Measurements from ENCODE around the gene DMAP1. TPM values are rescaled to one million over a fixed set of nuclear protein-coding genes. Genes with fewer than 3 reads are reported as not detected.

The DMAP1 gene
- total RNA-seq, 1 donor from 2014 or later: 11.4 TPM

GRCh38 chr1:44228218-44228617, 14.9 kb downstream of the DMAP1 start:
- DNase-seq (ENCODE audit: low read depth in 2 of 2): no peak

GRCh38 chr1:44229435-44230167, 16.3 kb downstream of the DMAP1 start:
- no peak for DNase-seq (ENCODE audit: low read depth in 2 of 2)

- no peak for DNase-seq (ENCODE audit: low read depth in 2 of 2)
Observed at GRCh38 chr1:44230796-44231195, 17.5 kb downstream of the DMAP1 start.

GRCh38 chr1:44233593-44233992, 20.3 kb downstream of the DMAP1 start:
- DNase-seq (ENCODE audit: low read depth in 2 of 2): no peak

- DNase-seq (ENCODE audit: low read depth in 2 of 2): no peak
Observed at GRCh38 chr1:44235808-44236207, 22.5 kb downstream of the DMAP1 start.

- DNase-seq (ENCODE audit: low read depth in 2 of 2): no peak
Observed at GRCh38 chr1:44236490-44237272, 23.4 kb downstream of the DMAP1 start.

GRCh38 chr1:44237721-44238457, 24.6 kb downstream of the DMAP1 start:
- DNase-seq (ENCODE audit: low read depth in 2 of 2): peak in 1 of 2 donors; percentile 39

GRCh38 chr1:44238660-44239059, 25.4 kb downstream of the DMAP1 start:
- no peak for DNase-seq (ENCODE audit: low read depth in 2 of 2)

- no peak for DNase-seq (ENCODE audit: low read depth in 2 of 2)
Observed at GRCh38 chr1:44239331-44239960, 26.2 kb downstream of the DMAP1 start.

- DNase-seq (ENCODE audit: low read depth in 2 of 2): no peak
Observed at GRCh38 chr1:44239961-44240371, 26.7 kb downstream of the DMAP1 start.

- DNase-seq (ENCODE audit: low read depth in 2 of 2): no peak
Observed at GRCh38 chr1:44240802-44241671, 27.8 kb downstream of the DMAP1 start.

GRCh38 chr1:44242746-44243145, 29.5 kb downstream of the DMAP1 start:
- no peak for DNase-seq (ENCODE audit: low read depth in 2 of 2)

GRCh38 chr1:44243782-44244495, 30.7 kb downstream of the DMAP1 start:
- DNase-seq (ENCODE audit: low read depth in 2 of 2): no peak

GRCh38 chr1:44244986-44245385, 31.7 kb downstream of the DMAP1 start:
- DNase-seq (ENCODE audit: low read depth in 2 of 2): no peak

- no peak for DNase-seq (ENCODE audit: low read depth in 2 of 2)
Observed at GRCh38 chr1:44246806-44247205, 33.5 kb downstream of the DMAP1 start.

GRCh38 chr1:44249543-44249942, 36.3 kb downstream of the DMAP1 start:
- DNase-seq (ENCODE audit: low read depth in 2 of 2): no peak

GRCh38 chr1:44250068-44250781, 37.0 kb downstream of the DMAP1 start:
- no peak for DNase-seq (ENCODE audit: low read depth in 2 of 2)

GRCh38 chr1:44251486-44251885, 38.2 kb downstream of the DMAP1 start:
- DNase-seq (ENCODE audit: low read depth in 2 of 2): no peak

GRCh38 chr1:44251989-44252671, 38.9 kb downstream of the DMAP1 start:
- DNase-seq (ENCODE audit: low read depth in 2 of 2): no peak
